T-helper 1 cell treated with Interleukin-12 subunit alpha and Interleukin-12 subunit beta and Interleukin-4 antibody, amounts not matched to agents 30 μg/mL and 1 μg/mL, for 36 hours (primary cell): ENCODE results near the gene SIX2.

Source experiments
- H3K27ac Mint-ChIP-seq: one replicate; pipeline ENCODE4 v1.8.0; 2021; ENCODE audit warnings: mild to moderate bottlenecking, mixed read lengths
- H3K27me3 Mint-ChIP-seq: one replicate; pipeline ENCODE4 v1.8.0; 2021; ENCODE audit warnings: low read depth, mixed read lengths
- H3K36me3 Mint-ChIP-seq: one replicate; pipeline ENCODE4 v1.8.0; 2021; ENCODE audit warnings: low read depth, mixed read lengths
- H3K4me1 Mint-ChIP-seq: one replicate; pipeline ENCODE4 v1.8.0; 2021; ENCODE audit warnings: low read depth, mixed read lengths
- H3K4me3 Mint-ChIP-seq: one replicate; pipeline ENCODE4 v1.8.0; 2021; ENCODE audit warnings: mild to moderate bottlenecking, moderate library complexity, mixed read lengths
- H3K9me3 Mint-ChIP-seq: one replicate; pipeline ENCODE4 v1.8.0; 2021; ENCODE audit warnings: mixed read lengths

Gene SIX2

GRCh38 chr2:45031028-45031427 is 21.8 kb upstream of the SIX2 start:
- H3K27ac Mint-ChIP-seq, result no peak overlapping the region
- H3K4me3 Mint-ChIP-seq, result no peak overlapping the region
- no peaks in the 10 kb centered on the region for H3K36me3 Mint-ChIP-seq
- H3K27me3 Mint-ChIP-seq, result peaks cover 13% of the 10 kb centered on the region
- H3K4me1 Mint-ChIP-seq, result no peaks in the 10 kb centered on the region
- H3K9me3 Mint-ChIP-seq, result no peaks in the 10 kb centered on the region

GRCh38 chr2:45030553-45030952 is 21.3 kb upstream of the SIX2 start:
- Mint-ChIP-seq H3K9me3 (no peaks in the 10 kb centered on the region), H3K4me1 (no peaks in the 10 kb centered on the region), H3K36me3 (no peaks in the 10 kb centered on the region), H3K27me3 (peaks cover 13% of the 10 kb centered on the region), H3K4me3 (no peak overlapping the region), H3K27ac (no peak overlapping the region)

GRCh38 chr2:45029215-45029614 is 20.0 kb upstream of the SIX2 start:
- no peak overlapping the region for H3K27ac Mint-ChIP-seq
- H3K4me1 Mint-ChIP-seq, result peaks cover 3% of the 10 kb centered on the region
- H3K36me3 Mint-ChIP-seq, result no peaks in the 10 kb centered on the region
- no peaks in the 10 kb centered on the region for H3K9me3 Mint-ChIP-seq
- H3K27me3 Mint-ChIP-seq, result peaks cover 13% of the 10 kb centered on the region
- H3K4me3 Mint-ChIP-seq, result no peak overlapping the region

- Mint-ChIP-seq H3K36me3 (no peaks in the 10 kb centered on the region), H3K27ac (no peak overlapping the region), H3K27me3 (peaks cover 9% of the 10 kb centered on the region), H3K9me3 (no peaks in the 10 kb centered on the region), H3K4me1 (peaks cover 3% of the 10 kb centered on the region), H3K4me3 (no peak overlapping the region)
Observed at GRCh38 chr2:45028276-45028675, 19.0 kb upstream of the SIX2 start.

GRCh38 chr2:45026924-45027450 is 17.7 kb upstream of the SIX2 start:
- Mint-ChIP-seq H3K4me1 (peaks cover 3% of the 10 kb centered on the region), H3K4me3 (no peak overlapping the region), H3K36me3 (no peaks in the 10 kb centered on the region), H3K9me3 (no peaks in the 10 kb centered on the region), H3K27me3 (peaks cover 4% of the 10 kb centered on the region), H3K27ac (no peak overlapping the region)

- no peaks in the 10 kb centered on the region for H3K27me3 Mint-ChIP-seq
- H3K9me3 Mint-ChIP-seq, result no peaks in the 10 kb centered on the region
- H3K27ac Mint-ChIP-seq, result no peak overlapping the region
- no peak overlapping the region for H3K4me3 Mint-ChIP-seq
- no peaks in the 10 kb centered on the region for H3K36me3 Mint-ChIP-seq
- peaks cover 3% of the 10 kb centered on the region for H3K4me1 Mint-ChIP-seq
Observed at GRCh38 chr2:45024600-45025291, 15.5 kb upstream of the SIX2 start.

DNA sequence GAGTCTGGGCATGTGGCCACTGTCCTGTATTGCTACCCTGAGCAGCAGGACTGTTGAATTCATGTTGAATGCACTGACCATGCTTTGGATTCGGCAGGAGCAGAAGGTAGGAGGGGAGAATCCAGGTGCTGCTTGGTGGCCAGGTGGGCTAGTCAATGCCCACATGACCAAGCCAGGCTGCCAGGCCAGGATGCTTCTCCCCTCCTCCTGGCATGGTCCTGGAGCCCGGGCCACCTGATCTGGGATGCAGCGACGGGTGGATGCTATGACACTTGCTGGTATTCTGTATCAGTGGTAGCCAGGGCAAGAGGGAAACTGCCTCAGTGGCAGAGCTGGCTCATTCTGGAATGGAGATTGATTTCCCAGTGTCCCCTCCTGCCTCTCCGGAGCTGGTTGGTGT is 14.8 kb upstream of the SIX2 start:
- Mint-ChIP-seq H3K9me3 (no peaks in the 10 kb centered on the region), H3K27me3 (peaks cover 3% of the 10 kb centered on the region), H3K4me3 (no peak overlapping the region), H3K27ac (no peak overlapping the region), H3K36me3 (no peaks in the 10 kb centered on the region), H3K4me1 (peaks cover 3% of the 10 kb centered on the region)

DNA sequence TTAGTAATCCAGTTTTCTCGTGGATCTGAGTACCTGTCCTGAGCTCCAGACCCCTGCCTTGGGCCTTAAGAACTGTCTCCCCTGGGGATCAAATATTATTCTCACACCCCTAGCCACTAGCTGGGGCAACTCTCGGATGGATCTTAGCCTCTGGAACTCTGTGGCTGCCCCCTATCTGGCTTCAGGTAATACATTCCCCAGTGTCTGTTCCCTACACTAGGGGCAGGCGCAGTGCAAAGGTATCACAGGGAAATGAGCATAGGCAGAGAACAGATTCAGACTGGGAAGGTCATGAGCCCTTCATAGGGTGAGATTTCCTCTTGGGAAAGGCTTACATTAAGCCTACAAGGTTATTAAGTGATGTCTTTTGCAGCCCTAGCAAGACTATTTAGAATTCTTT is 11.2 kb upstream of the SIX2 start:
- Mint-ChIP-seq H3K27me3 (peaks cover 24% of the 10 kb centered on the region), H3K9me3 (no peaks in the 10 kb centered on the region), H3K4me3 (no peak overlapping the region), H3K4me1 (peaks cover 3% of the 10 kb centered on the region), H3K27ac (no peak overlapping the region), H3K36me3 (no peaks in the 10 kb centered on the region)

DNA sequence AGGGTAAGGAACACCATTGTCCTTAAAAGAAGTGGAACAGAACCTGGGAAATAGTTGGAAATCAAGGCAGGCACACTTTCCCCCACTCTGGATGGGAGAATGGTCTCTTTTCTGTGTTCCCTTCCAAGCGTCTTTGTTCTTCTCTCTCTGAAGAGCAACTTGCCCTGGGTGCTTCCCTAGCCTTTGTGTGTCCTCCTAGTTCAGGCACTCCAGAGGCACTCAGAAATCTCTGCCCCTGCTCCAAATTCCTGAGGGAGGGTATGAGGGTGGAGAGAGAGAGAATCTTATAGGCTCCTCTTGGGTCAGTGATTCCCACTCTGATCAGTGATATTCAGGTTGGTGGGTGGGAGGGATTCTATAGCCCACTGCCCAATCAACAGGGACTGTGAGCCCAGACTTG is 8.8 kb upstream of the SIX2 start:
- Mint-ChIP-seq H3K4me1 (peaks cover 5% of the 10 kb centered on the region), H3K36me3 (no peaks in the 10 kb centered on the region), H3K4me3 (no peak overlapping the region), H3K9me3 (no peaks in the 10 kb centered on the region), H3K27me3 (peaks cover 37% of the 10 kb centered on the region), H3K27ac (no peak overlapping the region)

GRCh38 chr2:45014831-45015230 is 5.6 kb upstream of the SIX2 start:
- H3K4me3 Mint-ChIP-seq, result no peak overlapping the region
- no peak overlapping the region for H3K27ac Mint-ChIP-seq
- H3K4me1 Mint-ChIP-seq, result peaks cover 5% of the 10 kb centered on the region

GRCh38 chr2:45014016-45014702 is 4.9 kb upstream of the SIX2 start:
- H3K36me3 Mint-ChIP-seq, result no peaks in the 10 kb centered on the region
- peaks cover 6% of the 10 kb centered on the region for H3K4me1 Mint-ChIP-seq
- no peak overlapping the region for H3K4me3 Mint-ChIP-seq
- H3K27me3 Mint-ChIP-seq, result peaks cover 73% of the 10 kb centered on the region
- H3K27ac Mint-ChIP-seq, result no peak overlapping the region
- H3K9me3 Mint-ChIP-seq, result no peaks in the 10 kb centered on the region

More at GRCh38 chr2:45014831-45015230, 5.6 kb upstream of the SIX2 start:
- no peaks in the 10 kb centered on the region for H3K9me3 Mint-ChIP-seq
- H3K27me3 Mint-ChIP-seq, result peaks cover 69% of the 10 kb centered on the region
- H3K36me3 Mint-ChIP-seq, result no peaks in the 10 kb centered on the region

DNA sequence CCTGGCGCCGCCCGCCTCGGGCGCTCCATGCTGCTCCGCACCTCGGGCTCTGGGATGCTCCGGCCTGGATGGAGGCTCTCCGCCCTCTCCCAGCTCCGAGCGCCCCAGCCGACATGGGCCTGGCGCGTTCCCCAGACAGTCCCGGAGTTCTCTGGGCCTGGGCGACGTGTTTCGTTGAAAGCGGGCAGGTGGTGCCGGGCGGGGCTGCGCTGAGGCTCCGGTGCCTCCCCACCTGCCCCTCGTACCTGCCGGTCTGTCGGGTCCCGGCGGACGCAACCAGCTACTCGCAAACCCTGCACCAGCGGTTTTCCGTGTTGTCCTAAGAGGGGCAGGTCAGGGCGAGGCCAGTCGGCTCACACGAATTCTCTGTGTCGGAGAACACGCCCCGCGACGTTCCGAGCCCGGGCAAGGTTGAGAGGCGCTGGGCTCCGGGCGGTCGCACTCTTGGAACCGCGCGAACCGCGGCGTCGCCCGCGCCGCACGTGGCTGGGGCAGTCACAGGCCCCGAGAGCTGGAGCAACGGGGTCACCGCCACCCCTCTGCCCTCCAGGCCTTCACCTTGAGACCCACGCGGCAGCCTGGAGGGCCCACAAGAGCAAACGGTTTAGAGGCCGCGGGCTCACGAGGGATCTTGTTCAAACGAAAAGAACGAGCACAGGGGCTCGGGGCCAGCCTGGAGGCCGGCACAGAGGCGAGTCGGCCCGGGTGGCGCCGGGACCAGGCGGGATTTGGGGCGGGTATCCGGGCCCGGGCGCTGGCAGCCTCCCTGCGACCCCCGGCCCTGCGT is 4.2 kb upstream of the SIX2 start:
- Mint-ChIP-seq H3K27ac (no peak overlapping the region), H3K9me3 (no peaks in the 10 kb centered on the region), H3K4me3 (no peak overlapping the region), H3K4me1 (peaks cover 6% of the 10 kb centered on the region), H3K36me3 (no peaks in the 10 kb centered on the region), H3K27me3 (peaks cover 76% of the 10 kb centered on the region)

GRCh38 chr2:45012733-45013132 is 3.5 kb upstream of the SIX2 start:
- no peak overlapping the region for H3K4me3 Mint-ChIP-seq
- H3K27me3 Mint-ChIP-seq, result peaks cover 81% of the 10 kb centered on the region
- no peaks in the 10 kb centered on the region for H3K9me3 Mint-ChIP-seq
- no peaks in the 10 kb centered on the region for H3K36me3 Mint-ChIP-seq
- peaks cover 6% of the 10 kb centered on the region for H3K4me1 Mint-ChIP-seq
- H3K27ac Mint-ChIP-seq, result no peak overlapping the region

DNA sequence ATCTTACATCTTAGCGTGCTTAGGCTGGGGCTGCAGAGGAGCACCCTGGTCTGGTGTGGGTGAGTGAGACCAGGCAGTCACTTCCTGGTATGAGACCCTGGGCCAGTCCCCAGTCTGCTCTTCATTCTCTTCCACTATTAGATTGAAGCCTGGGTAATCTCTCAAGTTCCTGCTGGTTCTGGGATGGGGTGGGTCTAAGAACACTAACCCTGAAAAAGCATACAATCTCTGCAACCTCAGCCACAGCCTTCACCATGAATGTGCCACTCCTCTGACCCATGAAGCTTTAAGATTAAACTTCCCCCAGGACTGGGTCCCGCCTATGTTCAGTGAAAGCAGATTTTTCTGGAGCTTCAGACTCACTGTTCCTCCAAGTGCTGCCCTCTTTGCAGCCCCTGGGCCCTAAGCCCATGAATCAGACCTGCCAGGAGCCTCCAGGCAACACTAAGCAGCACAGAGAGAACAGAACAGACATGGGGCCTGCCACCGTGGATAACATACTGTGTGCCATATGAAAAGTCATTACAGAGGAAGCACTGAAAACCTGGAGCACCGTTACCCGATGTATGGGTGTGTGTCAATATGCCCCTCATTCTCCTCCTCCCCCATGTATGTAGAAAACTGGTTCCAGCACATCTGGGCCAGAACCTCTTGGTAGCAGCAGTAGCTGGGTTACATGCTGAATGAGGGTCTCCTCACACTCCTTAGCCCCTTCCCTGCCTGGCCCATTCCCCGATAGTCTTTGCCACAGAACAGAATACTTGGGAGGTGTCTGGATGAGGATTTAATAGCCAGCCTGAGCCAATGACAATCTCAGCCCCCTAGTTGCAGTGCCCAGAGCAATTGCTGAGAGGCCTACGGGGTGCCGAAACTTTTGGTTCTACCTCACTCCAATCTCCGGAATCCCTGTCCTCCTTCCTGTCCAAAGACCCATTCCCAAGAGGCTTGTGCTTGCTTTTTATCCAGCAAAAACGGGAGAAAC is 2.7 kb upstream of the SIX2 start:
- Mint-ChIP-seq H3K4me1 (peaks cover 6% of the 10 kb centered on the region), H3K4me3 (no peak overlapping the region), H3K27me3 (peaks cover 84% of the 10 kb centered on the region), H3K9me3 (no peaks in the 10 kb centered on the region), H3K36me3 (no peaks in the 10 kb centered on the region), H3K27ac (no peak overlapping the region)
